Chondrocyte (in vitro differentiated cells): ENCODE measurements around the gene KRTAP13-1. TPM values are rescaled to one million over a fixed set of nuclear protein-coding genes. Genes with fewer than 3 reads are reported as not detected.

ENCODE experiments used
- DNase-seq: peaks from one replicate; pipeline ENCODE4 v3.0.0; 2021; ENCODE audit warnings: mixed read lengths, low spot score
- H3K27ac Mint-ChIP-seq: one replicate; pipeline ENCODE4 v1.8.0; 2021; ENCODE audit warnings: mild to moderate bottlenecking, moderate library complexity, mixed read lengths; ENCODE audit not compliant: unreplicated experiment
- H3K27me3 Mint-ChIP-seq: 2 replicates; pipeline ENCODE4 v1.8.0; 2021; ENCODE audit warnings: low read depth, mixed read lengths
- H3K36me3 Mint-ChIP-seq: 2 replicates; pipeline ENCODE4 v1.8.0; 2021; ENCODE audit warnings: low read depth, mixed read lengths
- H3K4me1 Mint-ChIP-seq: 2 replicates; pipeline ENCODE4 v1.8.0; 2021; ENCODE audit warnings: low read depth, mild to moderate bottlenecking, mixed read lengths
- H3K4me3 Mint-ChIP-seq: one replicate; pipeline ENCODE4 v1.8.0; 2021; ENCODE audit warnings: mild to moderate bottlenecking, moderate library complexity, mixed read lengths; ENCODE audit not compliant: unreplicated experiment
- H3K9me3 Mint-ChIP-seq: 2 replicates; pipeline ENCODE4 v1.8.0; 2021; ENCODE audit warnings: low read depth, mixed read lengths
- CTCF ChIP-seq: fragments of 200-600 bp; sonication (generic); IDR thresholded peaks from 2 replicates; pipeline ENCODE4 v1.5.0; 2021; ENCODE audit warnings: antibody characterized with exemption, mild to moderate bottlenecking, moderate library complexity
- long read RNA-seq: library from polyadenylated mRNA; stranded (forward); transcript quantifications from one replicate; pipeline ENCODE4 v2.0.0, GENCODE V29; 2021
- total RNA-seq: library from RNA; stranded (reverse); gene quantifications from 3 replicates; pipeline ENCODE4 v1.2.1, GENCODE V29; 2021

KRTAP13-1 gene
- not detected in 3 replicates for total RNA-seq
- long read RNA-seq: 0 reads

GRCh38 chr21:30395731-30396130, at the start of gene KRTAP13-1:
KRTAP13-1 (plus strand) TSS chr21:30396031; CDS start chr21:30396087, 56 bp downstream.
- H3K4me3 Mint-ChIP-seq: no peak within 1 kb of the TSS
- H3K36me3 Mint-ChIP-seq: no peaks in the 10 kb centered on the region
- H3K27me3 Mint-ChIP-seq: peaks cover 9% of the 10 kb centered on the region
- no peak for TF ChIP-seq CTCF
- H3K9me3 Mint-ChIP-seq: peaks cover 4% of the 10 kb centered on the region
- DNase-seq: no peak
- no peak within 1 kb of the TSS for H3K27ac Mint-ChIP-seq
- no peaks in the 10 kb centered on the region for H3K4me1 Mint-ChIP-seq

- Mint-ChIP-seq H3K27me3 (no peaks in the 10 kb centered on the region), H3K9me3 (peaks cover 5% of the 10 kb centered on the region)
Observed at GRCh38 chr21:30348506-30348905, 47.3 kb upstream of the KRTAP13-1 start, which contains the start of gene KRTAP23-1. KRTAP23-1 (minus strand) TSS chr21:30348606; CDS start chr21:30348606, 0 bp downstream.

GRCh38 chr21:30349572-30349971, 46.3 kb upstream of the KRTAP13-1 start:
- H3K9me3 Mint-ChIP-seq: peaks cover 5% of the 10 kb centered on the region
- H3K27me3 Mint-ChIP-seq: no peaks in the 10 kb centered on the region
- DNase-seq: no peak
- H3K27ac Mint-ChIP-seq: no peak overlapping the region
- H3K36me3 Mint-ChIP-seq: no peaks in the 10 kb centered on the region
- no peak overlapping the region for H3K4me3 Mint-ChIP-seq
- peaks cover 4% of the 10 kb centered on the region for H3K4me1 Mint-ChIP-seq
- no peak for TF ChIP-seq CTCF

More at GRCh38 chr21:30348506-30348905, 47.3 kb upstream of the KRTAP13-1 start, which contains the start of gene KRTAP23-1:
- no peak within 1 kb of the TSS for H3K4me3 Mint-ChIP-seq
- H3K4me1 Mint-ChIP-seq: peaks cover 4% of the 10 kb centered on the region
- peak within 1 kb of the TSS; percentile 45 for H3K27ac Mint-ChIP-seq
- H3K36me3 Mint-ChIP-seq: no peaks in the 10 kb centered on the region
- DNase-seq: no peak
- no peak for TF ChIP-seq CTCF

GRCh38 chr21:30351534-30351933, 44.3 kb upstream of the KRTAP13-1 start:
- peaks cover 3% of the 10 kb centered on the region for H3K27me3 Mint-ChIP-seq
- no peak overlapping the region for H3K27ac Mint-ChIP-seq
- DNase-seq: no peak
- H3K4me3 Mint-ChIP-seq: no peak overlapping the region
- no peaks in the 10 kb centered on the region for H3K9me3 Mint-ChIP-seq
- no peak for TF ChIP-seq CTCF
- peaks cover 4% of the 10 kb centered on the region for H3K4me1 Mint-ChIP-seq
- H3K36me3 Mint-ChIP-seq: no peaks in the 10 kb centered on the region

- Mint-ChIP-seq H3K27me3 (peaks cover 5% of the 10 kb centered on the region), H3K4me3 (no peak overlapping the region), H3K9me3 (no peaks in the 10 kb centered on the region), H3K4me1 (peaks cover 2% of the 10 kb centered on the region), H3K27ac (no peak overlapping the region), H3K36me3 (no peaks in the 10 kb centered on the region)
- no peak for TF ChIP-seq CTCF
- no peak for DNase-seq
Observed at GRCh38 chr21:30354308-30355005, 41.4 kb upstream of the KRTAP13-1 start.
